OCI-LY3 (cell line): ENCODE measurements around the gene GRIN2D.
A peak's percentile ranks its signal among the peaks of the same experiment; 100 is the strongest.

Experiments
- H2AFZ ChIP-seq: fragments of 200-600, 300-600 bp; shearing (Covaris generic); 2 replicates; pipeline ENCODE4 v1.6.0; 2014; ENCODE audit warnings: antibody characterized with exemption, low read depth, low read length
- H3K27ac ChIP-seq: fragments of 200-600, 300-600 bp; sonication (generic); 2 replicates; pipeline ENCODE4 v1.5.1; 2014; ENCODE audit warnings: mild to moderate bottlenecking, low read length, moderate library complexity, mixed read lengths
- H3K27me3 ChIP-seq: fragments of 200-600, 300-600 bp; sonication (generic); 2 replicates; pipeline ENCODE4 v1.6.1; 2014; ENCODE audit warnings: low read depth, low read length, mixed read lengths
- H3K36me3 ChIP-seq: fragments of 200-600, 300-600 bp; sonication (generic); replicated peaks from 2 replicates; pipeline ENCODE3; 2014; ENCODE audit warnings: low read depth, low read length, mixed read lengths
- H3K4me1 ChIP-seq: fragments of 300-600, 200-600 bp; sonication (generic); 2 replicates; pipeline ENCODE4 v1.6.1; 2014; ENCODE audit warnings: low read length, mixed read lengths
- H3K4me2 ChIP-seq: fragments of 200-600, 300-600 bp; sonication (generic); 2 replicates; pipeline ENCODE4 v1.6.1; 2014; ENCODE audit warnings: low read length, mixed read lengths
- H3K4me3 ChIP-seq: fragments of 300-600, 200-600 bp; sonication (generic); 2 replicates; pipeline ENCODE4 v1.5.1; 2014; ENCODE audit warnings: antibody characterized with exemption, mild to moderate bottlenecking, low read length, moderate library complexity
- H3K79me2 ChIP-seq: fragments of 300-600, 200-600 bp; shearing (Covaris generic); 2 replicates; pipeline ENCODE4 v1.6.1; 2014; ENCODE audit warnings: mild to moderate bottlenecking, low read length, mixed read lengths
- H3K9ac ChIP-seq: fragments of 300-600, 200-600 bp; shearing (Covaris generic); 2 replicates; pipeline ENCODE4 v1.6.0; 2014; ENCODE audit warnings: mild to moderate bottlenecking, low read length, moderate library complexity
- H3K9me3 ChIP-seq: fragments of 200-600, 300-600 bp; shearing (Covaris generic); 2 replicates; pipeline ENCODE4 v1.6.1; 2014; ENCODE audit warnings: low read length, mixed read lengths; ENCODE audit not compliant: insufficient read depth
- H4K20me1 ChIP-seq: fragments of 200-600, 300-600 bp; sonication (generic); 2 replicates; pipeline ENCODE4 v1.6.1; 2016; ENCODE audit warnings: low read length, mixed read lengths; ENCODE audit not compliant: insufficient read depth
- EZH2phosphoT487 ChIP-seq: fragments of 200-600 bp; shearing (Covaris generic); IDR thresholded peaks from 2 replicates; pipeline ENCODE4 v1.6.1; 2018; ENCODE audit warnings: antibody characterized with exemption, mixed run types, low read depth
- TF ChIP-seq, protein P1 (sequence below): fragments of 200-600, 300-600 bp; sonication (generic); IDR thresholded peaks from 2 replicates; pipeline ENCODE4 v1.5.1; 2014; ENCODE audit warnings: antibody characterized with exemption, low read length, low read depth

The GRIN2D gene

DNA sequence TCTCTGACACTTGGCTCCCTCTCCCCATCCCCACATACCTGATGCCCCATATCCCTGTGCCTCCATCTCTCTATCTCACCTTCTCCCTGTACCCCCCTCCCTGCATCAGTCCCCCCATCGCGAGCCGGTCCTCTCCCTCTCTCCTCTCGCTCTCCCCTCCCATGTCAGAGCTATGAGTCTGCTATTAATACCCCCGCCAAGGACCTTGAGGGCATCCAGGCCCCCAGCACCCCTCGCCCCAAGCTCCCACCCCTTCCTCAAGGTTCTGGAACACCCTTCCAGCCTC, 1.6 kb downstream of the GRIN2D start:
- Histone ChIP-seq H3K9me3 (no peaks in the 10 kb centered on the region), H3K9ac (peak overlapping the region; percentile 69; the same call in 1 of the 2 replicates), H3K27me3 (peaks cover 44% of the 10 kb centered on the region), H3K27ac (no peak overlapping the region), H4K20me1 (no peaks in the 10 kb centered on the region), H3K4me3 (peak overlapping the region; percentile 88), H3K4me1 (peaks cover 32% of the 10 kb centered on the region), H2AFZ (no peak overlapping the region), H3K79me2 (peaks cover 13% of the 10 kb centered on the region), H3K4me2 (peak overlapping the region; percentile 100), H3K36me3 (no peaks in the 10 kb centered on the region)
- TF ChIP-seq EZH2phosphoT487, result no peak
- TF ChIP-seq, protein P1, sequence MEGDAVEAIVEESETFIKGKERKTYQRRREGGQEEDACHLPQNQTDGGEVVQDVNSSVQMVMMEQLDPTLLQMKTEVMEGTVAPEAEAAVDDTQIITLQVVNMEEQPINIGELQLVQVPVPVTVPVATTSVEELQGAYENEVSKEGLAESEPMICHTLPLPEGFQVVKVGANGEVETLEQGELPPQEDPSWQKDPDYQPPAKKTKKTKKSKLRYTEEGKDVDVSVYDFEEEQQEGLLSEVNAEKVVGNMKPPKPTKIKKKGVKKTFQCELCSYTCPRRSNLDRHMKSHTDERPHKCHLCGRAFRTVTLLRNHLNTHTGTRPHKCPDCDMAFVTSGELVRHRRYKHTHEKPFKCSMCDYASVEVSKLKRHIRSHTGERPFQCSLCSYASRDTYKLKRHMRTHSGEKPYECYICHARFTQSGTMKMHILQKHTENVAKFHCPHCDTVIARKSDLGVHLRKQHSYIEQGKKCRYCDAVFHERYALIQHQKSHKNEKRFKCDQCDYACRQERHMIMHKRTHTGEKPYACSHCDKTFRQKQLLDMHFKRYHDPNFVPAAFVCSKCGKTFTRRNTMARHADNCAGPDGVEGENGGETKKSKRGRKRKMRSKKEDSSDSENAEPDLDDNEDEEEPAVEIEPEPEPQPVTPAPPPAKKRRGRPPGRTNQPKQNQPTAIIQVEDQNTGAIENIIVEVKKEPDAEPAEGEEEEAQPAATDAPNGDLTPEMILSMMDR, result no peak

DNA sequence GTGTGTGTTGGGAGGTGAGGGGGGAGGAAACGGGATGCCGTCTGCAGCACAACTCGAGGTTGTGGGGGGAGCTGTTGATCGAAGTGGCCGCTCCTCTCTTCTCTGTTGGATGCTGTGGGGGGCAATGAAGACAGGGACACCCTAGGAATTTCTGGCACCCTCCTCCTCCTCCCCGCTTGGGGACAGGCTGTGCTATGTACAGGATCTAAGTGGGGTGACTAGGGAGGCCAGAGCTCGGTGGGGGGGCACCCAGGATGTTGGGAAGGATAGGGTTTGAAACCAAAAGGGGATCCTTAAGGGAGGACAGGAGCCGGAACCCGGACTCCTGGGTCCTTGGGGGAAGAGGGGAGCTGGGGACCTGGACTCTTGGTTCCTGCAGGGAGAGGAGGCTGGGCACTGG, 2.0 kb downstream of the GRIN2D start:
- Histone ChIP-seq H3K36me3 (no peaks in the 10 kb centered on the region), H3K4me1 (peaks cover 34% of the 10 kb centered on the region), H3K4me3 (peak overlapping the region; percentile 88), H2AFZ (no peak overlapping the region), H3K79me2 (peaks cover 9% of the 10 kb centered on the region), H3K9ac (no peak overlapping the region; the same call in 1 of the 2 replicates), H3K9me3 (no peaks in the 10 kb centered on the region), H4K20me1 (no peaks in the 10 kb centered on the region), H3K27ac (no peak overlapping the region), H3K4me2 (peak overlapping the region; percentile 100), H3K27me3 (peaks cover 44% of the 10 kb centered on the region)
- TF ChIP-seq, protein P1, result no peak

DNA sequence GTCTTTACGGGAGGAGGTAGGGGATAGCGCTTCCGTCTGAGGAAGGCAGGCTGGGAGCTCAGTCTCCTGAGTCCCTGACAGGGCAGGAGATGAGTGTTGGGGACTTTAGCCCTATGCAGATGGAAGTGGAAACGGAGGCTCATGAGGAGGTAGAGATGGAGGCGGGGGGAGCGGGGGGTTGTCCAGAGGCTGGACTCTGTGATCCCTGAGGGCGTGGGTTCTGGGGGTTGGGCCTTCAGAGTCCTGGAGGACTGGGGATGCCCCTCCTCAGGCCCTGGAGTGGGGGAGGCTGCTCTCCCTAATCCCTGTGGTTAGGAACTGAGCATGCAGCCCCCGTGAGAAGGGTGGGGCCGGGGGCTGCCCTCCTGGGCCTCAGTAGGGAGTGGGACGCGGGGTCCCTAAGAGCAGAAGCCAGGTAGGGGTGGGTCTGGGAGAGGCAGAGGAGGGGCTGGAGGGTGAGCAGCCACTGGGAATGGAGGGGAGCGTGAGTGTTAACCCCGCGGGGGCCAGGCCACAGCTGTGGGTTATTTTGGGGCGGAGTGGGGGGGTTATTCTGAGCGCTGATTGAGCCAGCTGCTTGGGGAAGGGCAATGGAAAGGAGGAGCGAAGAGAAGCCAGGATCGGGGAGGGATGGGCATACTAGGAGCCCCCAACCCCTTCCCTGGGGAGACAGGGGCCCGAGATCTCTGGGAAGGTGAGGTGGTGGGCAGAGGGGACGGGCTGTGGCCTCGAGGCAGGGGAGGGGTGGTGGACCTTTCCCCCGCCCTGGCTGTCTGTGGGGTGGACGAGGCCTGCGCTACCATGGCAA, 2.8 kb downstream of the GRIN2D start:
- no peaks in the 10 kb centered on the region for H3K36me3 ChIP-seq
- peaks cover 44% of the 10 kb centered on the region for H3K27me3 ChIP-seq
- peak overlapping the region; percentile 88; the same call in 1 of the 2 replicates for H3K4me3 ChIP-seq
- H3K27ac ChIP-seq, result no peak overlapping the region
- H4K20me1 ChIP-seq, result no peaks in the 10 kb centered on the region
- H3K4me1 ChIP-seq, result peaks cover 34% of the 10 kb centered on the region
- H3K9me3 ChIP-seq, result no peaks in the 10 kb centered on the region
- no peak overlapping the region for H2AFZ ChIP-seq
- H3K9ac ChIP-seq, result no peak overlapping the region
- TF ChIP-seq, protein P1, result no peak
- no peak for TF ChIP-seq EZH2phosphoT487
- H3K79me2 ChIP-seq, result peaks cover 2% of the 10 kb centered on the region
- H3K4me2 ChIP-seq, result peak overlapping the region; percentile 100; the same call in 1 of the 2 replicates

DNA sequence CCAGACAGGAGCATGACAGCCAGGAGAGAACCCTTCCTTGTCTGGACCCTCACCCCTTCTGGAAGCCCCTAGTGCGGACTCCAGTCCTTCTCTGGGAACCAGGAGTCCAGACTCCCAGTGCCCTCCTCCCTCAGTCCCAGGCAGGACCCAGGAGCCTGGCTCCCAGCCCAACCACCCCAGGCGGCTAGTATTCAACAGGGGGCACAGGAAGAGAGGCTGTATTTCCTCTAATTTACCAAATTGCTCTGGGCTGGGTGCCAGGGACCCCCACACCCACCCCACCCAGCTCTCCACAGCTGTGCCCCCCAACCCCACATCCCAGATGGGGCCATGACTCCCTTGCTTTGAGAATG, 3.3 kb downstream of the GRIN2D start:
- Histone ChIP-seq H3K9me3 (no peaks in the 10 kb centered on the region), H3K27ac (no peak overlapping the region), H3K4me2 (no peak overlapping the region), H3K79me2 (no peaks in the 10 kb centered on the region), H3K27me3 (peaks cover 44% of the 10 kb centered on the region), H2AFZ (no peak overlapping the region), H4K20me1 (no peaks in the 10 kb centered on the region), H3K4me1 (peaks cover 31% of the 10 kb centered on the region), H3K4me3 (no peak overlapping the region), H3K9ac (no peak overlapping the region), H3K36me3 (no peaks in the 10 kb centered on the region)
- no peak for TF ChIP-seq EZH2phosphoT487
- TF ChIP-seq, protein P1, result no peak
